ENCODE data around the gene COG8. TPM values are rescaled to one million over a fixed set of nuclear protein-coding genes. Genes with fewer than 3 reads are reported as not detected.

The COG8 gene
- total and polyA plus RNA-seq, 2 experiments from 2014 or later = 21.4 to 79.9 TPM

GRCh38 chr16:69363281-69363717 is 23.9 kb upstream of the COG8 start:
- no peaks in the 10 kb centered on the region for H3K9me2 ChIP-seq (ENCODE audit: insufficient read depth)
- H3K27ac ChIP-seq (ENCODE audit: low read depth) = peak overlapping the region; percentile 76; the same call in 1 of the 2 replicates
- DNase-seq (ENCODE audit: low spot score) (no peak), ATAC-seq (no peak)
- H3K36me3 Mint-ChIP-seq (ENCODE audit: low read depth) = peaks cover 28% of the 10 kb centered on the region
- H3K4me1 ChIP-seq (ENCODE audit: insufficient read depth) = no peaks in the 10 kb centered on the region
- H3K27me3 Mint-ChIP-seq (ENCODE audit: insufficient read depth, low read depth, poor library complexity) = peaks cover 3% of the 10 kb centered on the region
- no peak for TF ChIP-seq EZH2phosphoT487 (IDR thresholded peaks at IDR 0.05; ENCODE audit: unreplicated experiment)
- no peak for TF ChIP-seq POLR2AphosphoS5 (IDR thresholded peaks at IDR 0.05; ENCODE audit: low read depth)
- no peak for TF ChIP-seq ZNF114 (CRISPR knock-in tag; IDR thresholded peaks at IDR 0.05)
- no peak for TF ChIP-seq JUNB (IDR thresholded peaks at IDR 0.05; ENCODE audit: unreplicated experiment)
- no peak for TF ChIP-seq EZH2 (IDR thresholded peaks at IDR 0.05; ENCODE audit: low read depth, unreplicated experiment)
- no peak for TF ChIP-seq STAT1 (IDR thresholded peaks at IDR 0.05; ENCODE audit: unreplicated experiment)
- no peak for TF ChIP-seq NANOG (IDR thresholded peaks at IDR 0.05; ENCODE audit: borderline replicate concordance)
- no peak for TF ChIP-seq ZNF462 (CRISPR knock-in tag; IDR thresholded peaks at IDR 0.05)
- TF ChIP-seq REST (IDR thresholded peaks at IDR 0.05; ENCODE audit: unreplicated experiment) = no peak
- TF ChIP-seq, protein P1, sequence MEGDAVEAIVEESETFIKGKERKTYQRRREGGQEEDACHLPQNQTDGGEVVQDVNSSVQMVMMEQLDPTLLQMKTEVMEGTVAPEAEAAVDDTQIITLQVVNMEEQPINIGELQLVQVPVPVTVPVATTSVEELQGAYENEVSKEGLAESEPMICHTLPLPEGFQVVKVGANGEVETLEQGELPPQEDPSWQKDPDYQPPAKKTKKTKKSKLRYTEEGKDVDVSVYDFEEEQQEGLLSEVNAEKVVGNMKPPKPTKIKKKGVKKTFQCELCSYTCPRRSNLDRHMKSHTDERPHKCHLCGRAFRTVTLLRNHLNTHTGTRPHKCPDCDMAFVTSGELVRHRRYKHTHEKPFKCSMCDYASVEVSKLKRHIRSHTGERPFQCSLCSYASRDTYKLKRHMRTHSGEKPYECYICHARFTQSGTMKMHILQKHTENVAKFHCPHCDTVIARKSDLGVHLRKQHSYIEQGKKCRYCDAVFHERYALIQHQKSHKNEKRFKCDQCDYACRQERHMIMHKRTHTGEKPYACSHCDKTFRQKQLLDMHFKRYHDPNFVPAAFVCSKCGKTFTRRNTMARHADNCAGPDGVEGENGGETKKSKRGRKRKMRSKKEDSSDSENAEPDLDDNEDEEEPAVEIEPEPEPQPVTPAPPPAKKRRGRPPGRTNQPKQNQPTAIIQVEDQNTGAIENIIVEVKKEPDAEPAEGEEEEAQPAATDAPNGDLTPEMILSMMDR (conservative IDR thresholded peaks at IDR 0.05; ENCODE audit: low read depth in 2 of 2) = no peak
- TF ChIP-seq CREB1 (CRISPR knock-in tag; IDR thresholded peaks at IDR 0.05; ENCODE audit: low read depth) = no peak
- TF ChIP-seq, protein P2, sequence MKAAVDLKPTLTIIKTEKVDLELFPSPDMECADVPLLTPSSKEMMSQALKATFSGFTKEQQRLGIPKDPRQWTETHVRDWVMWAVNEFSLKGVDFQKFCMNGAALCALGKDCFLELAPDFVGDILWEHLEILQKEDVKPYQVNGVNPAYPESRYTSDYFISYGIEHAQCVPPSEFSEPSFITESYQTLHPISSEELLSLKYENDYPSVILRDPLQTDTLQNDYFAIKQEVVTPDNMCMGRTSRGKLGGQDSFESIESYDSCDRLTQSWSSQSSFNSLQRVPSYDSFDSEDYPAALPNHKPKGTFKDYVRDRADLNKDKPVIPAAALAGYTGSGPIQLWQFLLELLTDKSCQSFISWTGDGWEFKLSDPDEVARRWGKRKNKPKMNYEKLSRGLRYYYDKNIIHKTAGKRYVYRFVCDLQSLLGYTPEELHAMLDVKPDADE (IDR thresholded peaks at IDR 0.05) = no peak
- no peak for TF ChIP-seq ZNF331 (CRISPR knock-in tag; IDR thresholded peaks at IDR 0.05; ENCODE audit: low read depth)
- H3K79me2 ChIP-seq (replicated peaks; ENCODE audit: insufficient read depth) = no peaks in the 10 kb centered on the region
- no peak overlapping the region for H3K4me3 Mint-ChIP-seq
- H3K4me3 ChIP-seq = no peak overlapping the region
- peaks cover 3% of the 10 kb centered on the region for H4K20me1 ChIP-seq (replicated peaks; ENCODE audit: insufficient read depth)
- peaks cover 30% of the 10 kb centered on the region for H3K36me3 ChIP-seq (ENCODE audit: insufficient read depth)
- H3K4me1 Mint-ChIP-seq = no peaks in the 10 kb centered on the region
- H3K9me3 Mint-ChIP-seq = no peaks in the 10 kb centered on the region; the same call in 2 of the 3 replicates
- no peak overlapping the region for H3K27ac Mint-ChIP-seq
- no peaks in the 10 kb centered on the region for H3K27me3 ChIP-seq (ENCODE audit: insufficient read depth)
- 0 out of 2 replicates have a peak, but pooled peaks cover 11% of the 10 kb centered on the region for H3F3A ChIP-seq (replicated peaks; ENCODE audit: low read depth)
- no peak overlapping the region for H2AFZ ChIP-seq
- H3K4me2 ChIP-seq = no peak overlapping the region

Data from GM23338 (cell line).